ENCODE data around the gene SMCO2.

The SMCO2 gene

DNA sequence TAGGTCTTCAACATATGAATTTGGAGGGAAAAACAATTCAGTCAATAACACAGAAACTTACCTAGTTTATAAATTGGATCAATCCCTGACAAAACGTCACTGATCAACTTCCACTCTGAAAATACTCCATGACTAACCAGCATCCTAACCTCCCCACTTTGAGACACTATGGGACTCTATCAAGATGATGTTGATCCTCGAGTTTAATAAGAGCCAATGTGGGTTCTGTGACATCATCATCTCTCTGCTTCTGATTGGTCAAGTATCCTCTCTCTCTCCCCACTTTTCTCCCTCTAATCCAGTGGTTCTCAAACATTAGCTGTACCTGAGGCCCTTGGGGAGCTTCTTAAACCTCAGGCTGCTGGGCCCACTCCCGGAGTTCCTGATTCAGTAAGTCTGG lies at the start of gene SMCO2:
Gene SMCO2, plus strand, starts transcription at position 301 of the 400 bp plus-strand sequence. CDS start 23,896 bp downstream, outside the sequence.
- no peak within 1 kb of the TSS for H3K27ac ChIP-seq (ENCODE audit: extremely low read depth, low read depth, low read length)
- H3K9me3 ChIP-seq (ENCODE audit: control insufficient read depth, insufficient read depth, low read depth, low read length), result no peaks in the 10 kb centered on the region
- H3K4me1 ChIP-seq (ENCODE audit: control insufficient read depth, insufficient read depth, low read length), result no peaks in the 10 kb centered on the region
- CTCF ChIA-PET, result interaction anchor here (0.5 to 1.2 kb wide), 3 partner anchors 10 to 95 kb away, joined by 3 to 5 read pairs (median 4); no protein-coding TSS in a partner anchor
- H3K36me3 ChIP-seq (ENCODE audit: control insufficient read depth in 2 of 2, insufficient read depth in 1 of 2, low read length in 2 of 2), result no peaks in the 10 kb centered on the region
- TF ChIP-seq ZNF239 (tag by site-specific recombination; IDR thresholded peaks at IDR 0.05), result no peak
- TF ChIP-seq ZNF510 (tag by site-specific recombination; IDR thresholded peaks at IDR 0.05; ENCODE audit: insufficient replicate concordance), result no peak
- no peak for TF ChIP-seq SP2 (tag by site-specific recombination; IDR thresholded peaks at IDR 0.05)
- TF ChIP-seq, protein P1, sequence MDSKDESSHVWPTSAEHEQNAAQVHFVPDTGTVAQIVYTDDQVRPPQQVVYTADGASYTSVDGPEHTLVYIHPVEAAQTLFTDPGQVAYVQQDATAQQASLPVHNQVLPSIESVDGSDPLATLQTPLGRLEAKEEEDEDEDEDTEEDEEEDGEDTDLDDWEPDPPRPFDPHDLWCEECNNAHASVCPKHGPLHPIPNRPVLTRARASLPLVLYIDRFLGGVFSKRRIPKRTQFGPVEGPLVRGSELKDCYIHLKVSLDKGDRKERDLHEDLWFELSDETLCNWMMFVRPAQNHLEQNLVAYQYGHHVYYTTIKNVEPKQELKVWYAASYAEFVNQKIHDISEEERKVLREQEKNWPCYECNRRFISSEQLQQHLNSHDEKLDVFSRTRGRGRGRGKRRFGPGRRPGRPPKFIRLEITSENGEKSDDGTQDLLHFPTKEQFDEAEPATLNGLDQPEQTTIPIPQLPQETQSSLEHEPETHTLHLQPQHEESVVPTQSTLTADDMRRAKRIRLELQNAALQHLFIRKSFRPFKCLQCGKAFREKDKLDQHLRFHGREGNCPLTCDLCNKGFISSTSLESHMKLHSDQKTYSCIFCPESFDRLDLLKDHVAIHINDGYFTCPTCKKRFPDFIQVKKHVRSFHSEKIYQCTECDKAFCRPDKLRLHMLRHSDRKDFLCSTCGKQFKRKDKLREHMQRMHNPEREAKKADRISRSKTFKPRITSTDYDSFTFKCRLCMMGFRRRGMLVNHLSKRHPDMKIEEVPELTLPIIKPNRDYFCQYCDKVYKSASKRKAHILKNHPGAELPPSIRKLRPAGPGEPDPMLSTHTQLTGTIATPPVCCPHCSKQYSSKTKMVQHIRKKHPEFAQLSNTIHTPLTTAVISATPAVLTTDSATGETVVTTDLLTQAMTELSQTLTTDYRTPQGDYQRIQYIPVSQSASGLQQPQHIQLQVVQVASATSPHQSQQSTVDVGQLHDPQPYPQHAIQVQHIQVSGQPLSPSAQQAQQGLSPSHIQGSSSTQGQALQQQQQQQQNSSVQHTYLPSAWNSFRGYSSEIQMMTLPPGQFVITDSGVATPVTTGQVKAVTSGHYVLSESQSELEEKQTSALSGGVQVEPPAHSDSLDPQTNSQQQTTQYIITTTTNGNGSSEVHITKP (tag by site-specific recombination; IDR thresholded peaks at IDR 0.05), result no peak
- TF ChIP-seq ZNF747 (tag by site-specific recombination; IDR thresholded peaks at IDR 0.05), result no peak
- POLR2A ChIA-PET, result no interaction called here
- H3K4me3 ChIP-seq (ENCODE audit: low read depth, low read length), result no peak within 1 kb of the TSS

GRCh38 chr12:27398466-27398865 lies 48.1 kb upstream of the SMCO2 start:
- Histone ChIP-seq H3K9me3 (ENCODE audit: control insufficient read depth, insufficient read depth, low read depth, low read length) (no peaks in the 10 kb centered on the region), H3K4me1 (ENCODE audit: control insufficient read depth, insufficient read depth, low read length) (no peaks in the 10 kb centered on the region), H3K27ac (ENCODE audit: extremely low read depth, low read depth, low read length) (no peak overlapping the region), H3K36me3 (ENCODE audit: control insufficient read depth in 2 of 2, insufficient read depth in 1 of 2, low read length in 2 of 2) (peaks cover 6 to 17% of the 10 kb centered on the region in 2 experiments; a peak in 2 of 3 replicates), H3K4me3 (ENCODE audit: low read depth, low read length) (no peak overlapping the region)
- CTCF ChIA-PET, result interaction anchor here (2.2 kb wide), 1 partner anchor 14 kb away, joined by 12 read pairs; no protein-coding TSS in a partner anchor
- TF ChIP-seq IKZF3 (tag by site-specific recombination; IDR thresholded peaks at IDR 0.05) (no peak), ZNF610 (tag by site-specific recombination; IDR thresholded peaks at IDR 0.05; ENCODE audit: borderline replicate concordance) (no peak), KLF17 (tag by site-specific recombination; IDR thresholded peaks at IDR 0.05) (no peak), SCRT2 (tag by site-specific recombination; IDR thresholded peaks at IDR 0.05) (0 out of 2 replicates have a peak, but pooled peaks have one; percentile 24)
- POLR2A ChIA-PET, result no interaction called here

DNA sequence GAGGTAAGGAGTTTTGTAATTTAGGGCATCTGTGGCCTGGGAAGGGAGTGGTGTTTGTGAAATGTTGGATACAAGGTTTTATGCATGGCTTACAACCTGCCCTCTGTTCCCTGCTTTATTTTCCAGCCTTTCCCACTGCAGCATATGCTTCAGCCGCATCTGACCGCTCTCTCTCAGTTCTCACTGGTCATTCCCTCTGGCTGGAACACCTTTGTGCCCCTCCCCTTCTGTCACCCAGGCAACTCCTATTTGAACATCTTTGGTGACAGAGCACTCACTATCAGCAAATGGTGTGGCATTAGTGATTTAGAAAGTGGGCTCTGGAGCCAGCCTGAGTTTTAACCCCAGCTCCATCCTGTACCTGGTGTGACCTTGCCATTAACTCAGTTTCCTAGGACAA lies 47.5 kb upstream of the SMCO2 start:
- CTCF ChIA-PET, result interaction anchor here (0.6 to 2.2 kb wide), 3 partner anchors 14 to 103 kb away, joined by 3 to 12 read pairs (median 3); no protein-coding TSS in a partner anchor
- Histone ChIP-seq H3K9me3 (ENCODE audit: control insufficient read depth, insufficient read depth, low read depth, low read length) (no peaks in the 10 kb centered on the region), H3K4me3 (ENCODE audit: low read depth, low read length) (no peak overlapping the region), H3K27ac (ENCODE audit: extremely low read depth, low read depth, low read length) (no peak overlapping the region), H3K4me1 (ENCODE audit: control insufficient read depth, insufficient read depth, low read length) (no peaks in the 10 kb centered on the region), H3K36me3 (ENCODE audit: control insufficient read depth in 2 of 2, insufficient read depth in 1 of 2, low read length in 2 of 2) (peaks cover 12 to 19% of the 10 kb centered on the region in 2 experiments)
- POLR2A ChIA-PET, result no interaction called here
- TF ChIP-seq GLIS1 (tag by site-specific recombination; IDR thresholded peaks at IDR 0.05) (no peak), SP2 (tag by site-specific recombination; IDR thresholded peaks at IDR 0.05) (no peak), KLF17 (tag by site-specific recombination; IDR thresholded peaks at IDR 0.05) (no peak), IKZF3 (tag by site-specific recombination; IDR thresholded peaks at IDR 0.05) (no peak), ZNF350 (tag by site-specific recombination; IDR thresholded peaks at IDR 0.05) (no peak), FEZF1 (tag by site-specific recombination; IDR thresholded peaks at IDR 0.05) (no peak), ZNF544 (tag by site-specific recombination; IDR thresholded peaks at IDR 0.05) (no peak), ZNF548 (tag by site-specific recombination; IDR thresholded peaks at IDR 0.05) (no peak), ZNF404 (tag by site-specific recombination; IDR thresholded peaks at IDR 0.05) (no peak), BCL11B (tag by site-specific recombination; IDR thresholded peaks at IDR 0.05; ENCODE audit: low read depth) (no peak), ZNF514 (tag by site-specific recombination; IDR thresholded peaks at IDR 0.05) (no peak), ZNF530 (tag by site-specific recombination; IDR thresholded peaks at IDR 0.05; ENCODE audit: low read depth) (no peak), ZNF670 (tag by site-specific recombination; IDR thresholded peaks at IDR 0.05; ENCODE audit: low read depth) (no peak), ZNF600 (tag by site-specific recombination; IDR thresholded peaks at IDR 0.05) (no peak)
- TF ChIP-seq, protein P2, sequence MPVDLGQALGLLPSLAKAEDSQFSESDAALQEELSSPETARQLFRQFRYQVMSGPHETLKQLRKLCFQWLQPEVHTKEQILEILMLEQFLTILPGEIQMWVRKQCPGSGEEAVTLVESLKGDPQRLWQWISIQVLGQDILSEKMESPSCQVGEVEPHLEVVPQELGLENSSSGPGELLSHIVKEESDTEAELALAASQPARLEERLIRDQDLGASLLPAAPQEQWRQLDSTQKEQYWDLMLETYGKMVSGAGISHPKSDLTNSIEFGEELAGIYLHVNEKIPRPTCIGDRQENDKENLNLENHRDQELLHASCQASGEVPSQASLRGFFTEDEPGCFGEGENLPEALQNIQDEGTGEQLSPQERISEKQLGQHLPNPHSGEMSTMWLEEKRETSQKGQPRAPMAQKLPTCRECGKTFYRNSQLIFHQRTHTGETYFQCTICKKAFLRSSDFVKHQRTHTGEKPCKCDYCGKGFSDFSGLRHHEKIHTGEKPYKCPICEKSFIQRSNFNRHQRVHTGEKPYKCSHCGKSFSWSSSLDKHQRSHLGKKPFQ (tag by site-specific recombination; IDR thresholded peaks at IDR 0.05), result no peak
- TF ChIP-seq, protein P3, sequence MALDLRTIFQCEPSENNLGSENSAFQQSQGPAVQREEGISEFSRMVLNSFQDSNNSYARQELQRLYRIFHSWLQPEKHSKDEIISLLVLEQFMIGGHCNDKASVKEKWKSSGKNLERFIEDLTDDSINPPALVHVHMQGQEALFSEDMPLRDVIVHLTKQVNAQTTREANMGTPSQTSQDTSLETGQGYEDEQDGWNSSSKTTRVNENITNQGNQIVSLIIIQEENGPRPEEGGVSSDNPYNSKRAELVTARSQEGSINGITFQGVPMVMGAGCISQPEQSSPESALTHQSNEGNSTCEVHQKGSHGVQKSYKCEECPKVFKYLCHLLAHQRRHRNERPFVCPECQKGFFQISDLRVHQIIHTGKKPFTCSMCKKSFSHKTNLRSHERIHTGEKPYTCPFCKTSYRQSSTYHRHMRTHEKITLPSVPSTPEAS (tag by site-specific recombination; IDR thresholded peaks at IDR 0.05), result no peak

Data from HEK293 (cell line).